K562 (cell line): ENCODE results near the gene FUZ. TPM values are rescaled to one million over a fixed set of nuclear protein-coding genes. Genes with fewer than 3 reads are reported as not detected.

ENCODE experiments used
- ARID3B ChIP-seq: fragments of 250-450 bp; sonication (Bioruptor Pico); IDR thresholded peaks from 2 replicates; pipeline ENCODE4 v1.4.0; 2020; ENCODE audit warnings: borderline replicate concordance
- CBX8 ChIP-seq: fragments of 200-600 bp; sonication (generic); IDR thresholded peaks from 2 replicates; pipeline ENCODE4 v1.6.1; 2012; ENCODE audit warnings: borderline replicate concordance, mixed run types, low read depth, mild to moderate bottlenecking, moderate library complexity, mixed read lengths, low read length, control low read depth, inconsistent platforms; ENCODE audit not compliant: poor library complexity, severe bottlenecking; ENCODE audit errors: extremely low read depth
- CHD1 ChIP-seq: fragments of 200-600 bp; sonication (generic); IDR thresholded peaks from one replicate; pipeline ENCODE4 v1.6.1; 2012; ENCODE audit warnings: mild to moderate bottlenecking, moderate library complexity, low read length, inconsistent platforms
- CTBP1 ChIP-seq: fragments of 450-650 bp; IDR thresholded peaks from 2 replicates; pipeline ENCODE4 v1.6.1; 2016; ENCODE audit warnings: borderline replicate concordance
- FOXP1 ChIP-seq: sonication (generic); formaldehyde crosslinking; IDR thresholded peaks from 2 replicates; pipeline ENCODE4 v1.8.0; 2022; ENCODE audit warnings: mild to moderate bottlenecking, missing genetic modification reagents
- GTF2A2 ChIP-seq: IDR thresholded peaks from 2 replicates; pipeline ENCODE4 v1.6.1; 2016; ENCODE audit warnings: mild to moderate bottlenecking, missing genetic modification characterization, missing compliant biosample characterization
- HINFP ChIP-seq: fragments of 450-650 bp; conservative IDR thresholded peaks from 2 replicates; pipeline ENCODE4 v1.6.1; 2016; ENCODE audit warnings: missing genetic modification characterization, low read depth, mild to moderate bottlenecking, control low read depth, missing compliant biosample characterization
- HNRNPUL1 ChIP-seq: fragments of 200-400 bp; formaldehyde crosslinking; IDR thresholded peaks from 2 replicates; pipeline ENCODE4 v1.6.1; 2017; ENCODE audit warnings: low read length
- KLF6 ChIP-seq: fragments of 250-450 bp; sonication (Bioruptor Pico); IDR thresholded peaks from 2 replicates; pipeline ENCODE4 v1.4.0; 2020; ENCODE audit warnings: mild to moderate bottlenecking, moderate library complexity, borderline replicate concordance
- L3MBTL2 ChIP-seq: fragments of 450-650 bp; IDR thresholded peaks from 2 replicates; pipeline ENCODE4 v1.6.1; 2016; ENCODE audit warnings: mild to moderate bottlenecking, moderate library complexity
- MBD2 ChIP-seq: sonication (generic); IDR thresholded peaks from 2 replicates; pipeline ENCODE4 v1.6.1; 2016; ENCODE audit warnings: low read depth, borderline replicate concordance
- MYC ChIP-seq, 2 experiments: fragments of 250-450 bp in 1 of 2; sonication (Bioruptor Pico) in 1 of 2; IDR thresholded peaks; 2 replicates each; pipeline versions ENCODE4 v1.5.1 to v1.6.1; 2012 to 2021; ENCODE audit warnings: low read depth in 2 of 2, borderline replicate concordance in 1 of 2, improper control_type of control experiment in 1 of 2, low read length in 1 of 2, mild to moderate bottlenecking in 1 of 2, moderate library complexity in 1 of 2
- SAP30 ChIP-seq: fragments of 200-600 bp; sonication (generic); IDR thresholded peaks from 2 replicates; pipeline ENCODE4 v1.6.1; 2012; ENCODE audit warnings: borderline replicate concordance, low read depth, mild to moderate bottlenecking, moderate library complexity, low read length, control low read depth, inconsistent platforms; ENCODE audit not compliant: insufficient read depth, poor library complexity, severe bottlenecking
- SUPT5H ChIP-seq: fragments of 450-650 bp; IDR thresholded peaks from 2 replicates; pipeline ENCODE4 v1.6.1; 2016
- TARDBP ChIP-seq: fragments of 450-650 bp; IDR thresholded peaks from 2 replicates; pipeline ENCODE4 v1.6.1; 2016
- TOE1 ChIP-seq, 2 experiments: fragments of 450-650 bp in 1 of 2; sonication (generic) in 1 of 2; formaldehyde crosslinking in 1 of 2; IDR thresholded peaks; 2 replicates each; pipeline versions ENCODE4 v1.7.1 to v1.8.0; 2016 to 2022; ENCODE audit warnings: borderline replicate concordance in 2 of 2, mild to moderate bottlenecking in 2 of 2, antibody characterized with exemption in 1 of 2, inconsistent platforms in 1 of 2, low read depth in 1 of 2, missing genetic modification reagents in 1 of 2, moderate library complexity in 1 of 2
- ZNF354B ChIP-seq: fragments of 250-450 bp; sonication (Bioruptor Pico); IDR thresholded peaks from 2 replicates; pipeline ENCODE4 v1.4.0; 2020
- ZNF41 ChIP-seq: fragments of 250-450 bp; sonication (Bioruptor Pico); conservative IDR thresholded peaks from 2 replicates; pipeline ENCODE4 v1.4.0; 2020; ENCODE audit warnings: mild to moderate bottlenecking
- ZNF766 ChIP-seq: fragments of 200-800 bp; sonication (Bioruptor generic); conservative IDR thresholded peaks from 2 replicates; pipeline ENCODE4 v1.6.1; 2016; ENCODE audit warnings: missing genetic modification characterization, missing compliant biosample characterization
- ZNF785 ChIP-seq: fragments of 250-450 bp; sonication (Bioruptor Pico); IDR thresholded peaks from 2 replicates; pipeline ENCODE4 v1.4.0; 2020; ENCODE audit warnings: mild to moderate bottlenecking
- polyA plus RNA-seq, 8 experiments: library from polyadenylated mRNA; depleted of rRNA in 4 of 8; stranded (reverse) in 5 of 8; unstranded in 3 of 8; fragments of >200 nt; fragmentation: Nextera tagmentation in 2 of 8; fragmentation: Illumina TruSeq in 1 of 8; extraction: Ambion mirVana in 2 of 8; extraction: Trizol in 1 of 8; gene quantifications; 2 replicates each; pipeline versions ENCODE4 v1.2.1 to v1.2.3, GENCODE V29; 2011 to 2014; ENCODE audit warnings: inconsistent platforms in 1 of 8, missing spikeins in 1 of 8
- total RNA-seq, 7 experiments: library from RNA; depleted of rRNA in 6 of 7; stranded (reverse); fragments of >200 nt in 6 of 7; fragmentation: Illumina TruSeq in 2 of 7; extraction: Trizol in 2 of 7; gene quantifications; 2 replicates each; pipeline versions ENCODE4 v1.2.1 to v1.2.3, GENCODE V29; 2011 to 2021; ENCODE audit warnings: low replicate concordance in 1 of 7
- TF ChIP-seq, protein P1 (sequence below): sonication (generic); formaldehyde crosslinking; IDR thresholded peaks from 2 replicates; pipeline ENCODE4 v1.8.0; 2023; ENCODE audit warnings: mild to moderate bottlenecking, missing genetic modification reagents

The FUZ gene
- total and polyA plus RNA-seq, 9 of the 15 experiments (the other 6 are each of a cell fraction or from before 2014, with no cell fraction given) = 0.17 to 7.6 (median 3.6) TPM; not detected in 1

GRCh38 chr19:49847731-49848696 lies 34.9 kb upstream of the FUZ start (continued):
- TF ChIP-seq GTF2A2 (tag) (no peak), CBX8 (no peak), HINFP (tag) (no peak), MYC (IDR thresholded peaks at IDR 0.05; ENCODE audit: low read depth, low read length) (no peak), MYC (CRISPR knock-in tag; IDR thresholded peaks at IDR 0.05; ENCODE audit: borderline replicate concordance, low read depth) (no peak), HNRNPUL1 (no peak), CTBP1 (peak; percentile 42; the same call in 1 of the 2 replicates), L3MBTL2 (peak; percentile 97), SAP30 (no peak), ZNF354B (no peak), FOXP1 (CRISPR knock-in tag) (no peak; the same call in 1 of the 2 replicates), ZNF785 (CRISPR knock-in tag) (no peak), ARID3B (CRISPR knock-in tag) (no peak), ZNF41 (CRISPR knock-in tag) (no peak), SUPT5H (no peak), MBD2 (no peak), CHD1 (no peak), ZNF766 (CRISPR knock-in tag) (no peak), KLF6 (CRISPR knock-in tag) (no peak), TOE1 (IDR thresholded peaks at IDR 0.05; ENCODE audit: borderline replicate concordance) (no peak), TOE1 (CRISPR knock-in tag; IDR thresholded peaks at IDR 0.05; ENCODE audit: borderline replicate concordance, low read depth) (no peak), TARDBP (no peak)
- TF ChIP-seq, protein P1, sequence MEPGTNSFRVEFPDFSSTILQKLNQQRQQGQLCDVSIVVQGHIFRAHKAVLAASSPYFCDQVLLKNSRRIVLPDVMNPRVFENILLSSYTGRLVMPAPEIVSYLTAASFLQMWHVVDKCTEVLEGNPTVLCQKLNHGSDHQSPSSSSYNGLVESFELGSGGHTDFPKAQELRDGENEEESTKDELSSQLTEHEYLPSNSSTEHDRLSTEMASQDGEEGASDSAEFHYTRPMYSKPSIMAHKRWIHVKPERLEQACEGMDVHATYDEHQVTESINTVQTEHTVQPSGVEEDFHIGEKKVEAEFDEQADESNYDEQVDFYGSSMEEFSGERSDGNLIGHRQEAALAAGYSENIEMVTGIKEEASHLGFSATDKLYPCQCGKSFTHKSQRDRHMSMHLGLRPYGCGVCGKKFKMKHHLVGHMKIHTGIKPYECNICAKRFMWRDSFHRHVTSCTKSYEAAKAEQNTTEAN (CRISPR knock-in tag) = no peak
